Retinal pigment epithelial cell (primary cell): ENCODE results near the gene CASP10.
"Not testable (repeated sequence)": the region's sequence is repeated elsewhere in the genome, so short reads cannot be mapped to it uniquely, and the experiment has no call there.

Source experiments
- DNase-seq: peaks from one replicate; pipeline ENCODE4 v3.0.0-alpha.2; 2010; ENCODE audit warnings: low read depth
- H3K4me3 ChIP-seq: 2 replicates; pipeline ENCODE4 v1.5.1; 2011; ENCODE audit warnings: mild to moderate bottlenecking, low read length, control low read depth, moderate library complexity
- TF ChIP-seq, protein P1 (sequence below): conservative IDR thresholded peaks from 2 replicates; pipeline ENCODE4 v1.5.1; 2011; ENCODE audit warnings: low read depth, low read length, control low read depth, inconsistent platforms

Gene CASP10, protein sequence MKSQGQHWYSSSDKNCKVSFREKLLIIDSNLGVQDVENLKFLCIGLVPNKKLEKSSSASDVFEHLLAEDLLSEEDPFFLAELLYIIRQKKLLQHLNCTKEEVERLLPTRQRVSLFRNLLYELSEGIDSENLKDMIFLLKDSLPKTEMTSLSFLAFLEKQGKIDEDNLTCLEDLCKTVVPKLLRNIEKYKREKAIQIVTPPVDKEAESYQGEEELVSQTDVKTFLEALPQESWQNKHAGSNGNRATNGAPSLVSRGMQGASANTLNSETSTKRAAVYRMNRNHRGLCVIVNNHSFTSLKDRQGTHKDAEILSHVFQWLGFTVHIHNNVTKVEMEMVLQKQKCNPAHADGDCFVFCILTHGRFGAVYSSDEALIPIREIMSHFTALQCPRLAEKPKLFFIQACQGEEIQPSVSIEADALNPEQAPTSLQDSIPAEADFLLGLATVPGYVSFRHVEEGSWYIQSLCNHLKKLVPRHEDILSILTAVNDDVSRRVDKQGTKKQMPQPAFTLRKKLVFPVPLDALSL

DNA sequence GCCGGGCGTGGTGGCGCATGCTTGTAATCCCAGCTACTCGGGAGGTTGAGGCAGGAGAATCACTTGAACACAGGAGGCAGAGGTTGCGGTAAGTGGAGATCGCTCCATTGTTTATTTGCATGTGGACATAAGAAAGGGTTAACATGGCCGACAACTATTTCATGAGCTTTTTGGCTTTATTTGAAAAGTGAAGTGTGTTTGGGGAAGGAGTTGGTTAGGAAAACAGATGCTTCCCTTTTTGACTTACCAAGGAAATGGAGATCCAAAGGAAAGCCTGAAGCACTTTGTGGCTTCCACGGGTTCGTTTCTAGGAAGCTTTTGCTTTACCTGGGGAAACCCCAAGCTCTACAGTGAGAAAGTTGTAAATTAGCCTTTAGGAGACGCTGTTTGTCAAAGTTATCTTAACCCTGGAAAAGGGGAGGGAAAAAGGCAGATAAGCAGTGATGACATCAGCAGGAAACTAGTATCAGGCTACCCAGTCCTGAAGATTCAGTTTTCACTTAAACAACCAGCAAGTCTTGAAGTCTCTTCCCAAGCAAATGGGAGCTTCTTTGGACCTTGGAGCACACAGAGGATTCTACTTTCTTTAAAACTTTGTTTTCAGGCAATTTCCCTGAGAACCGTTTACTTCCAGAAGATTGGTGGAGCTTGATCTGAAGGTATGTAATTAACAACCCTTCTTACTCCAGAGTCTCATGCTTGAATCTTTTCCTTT lies at the start of gene CASP10:
Gene CASP10, plus strand, starts transcription at position 492 of the 715 bp plus-strand sequence. CDS start 2,637 bp downstream, outside the sequence.
- H3K4me3 ChIP-seq, result no peak within 1 kb of the TSS
- DNase-seq, result no peak
- TF ChIP-seq, protein P1, sequence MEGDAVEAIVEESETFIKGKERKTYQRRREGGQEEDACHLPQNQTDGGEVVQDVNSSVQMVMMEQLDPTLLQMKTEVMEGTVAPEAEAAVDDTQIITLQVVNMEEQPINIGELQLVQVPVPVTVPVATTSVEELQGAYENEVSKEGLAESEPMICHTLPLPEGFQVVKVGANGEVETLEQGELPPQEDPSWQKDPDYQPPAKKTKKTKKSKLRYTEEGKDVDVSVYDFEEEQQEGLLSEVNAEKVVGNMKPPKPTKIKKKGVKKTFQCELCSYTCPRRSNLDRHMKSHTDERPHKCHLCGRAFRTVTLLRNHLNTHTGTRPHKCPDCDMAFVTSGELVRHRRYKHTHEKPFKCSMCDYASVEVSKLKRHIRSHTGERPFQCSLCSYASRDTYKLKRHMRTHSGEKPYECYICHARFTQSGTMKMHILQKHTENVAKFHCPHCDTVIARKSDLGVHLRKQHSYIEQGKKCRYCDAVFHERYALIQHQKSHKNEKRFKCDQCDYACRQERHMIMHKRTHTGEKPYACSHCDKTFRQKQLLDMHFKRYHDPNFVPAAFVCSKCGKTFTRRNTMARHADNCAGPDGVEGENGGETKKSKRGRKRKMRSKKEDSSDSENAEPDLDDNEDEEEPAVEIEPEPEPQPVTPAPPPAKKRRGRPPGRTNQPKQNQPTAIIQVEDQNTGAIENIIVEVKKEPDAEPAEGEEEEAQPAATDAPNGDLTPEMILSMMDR, result peak; percentile 14

DNA sequence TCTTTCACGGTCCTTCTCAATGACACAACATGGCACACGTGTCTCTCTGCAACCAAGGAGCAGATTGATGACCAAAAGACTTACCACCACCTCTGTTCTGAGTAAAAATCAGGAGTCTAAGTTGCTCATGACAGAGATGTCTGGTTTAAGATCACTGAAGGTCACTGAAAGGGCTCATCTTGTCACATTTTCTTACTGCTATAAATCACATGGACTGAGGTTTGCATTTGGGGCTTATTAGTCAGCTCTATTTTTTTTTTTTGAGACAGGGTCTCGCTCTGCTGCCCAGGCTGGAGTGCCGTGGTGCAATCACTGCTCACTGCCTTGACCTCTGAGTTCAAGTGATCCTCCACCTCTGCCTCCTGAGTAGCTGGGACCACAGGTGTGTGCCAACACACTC lies 47.6 kb upstream of the CASP10 start:
- H3K4me3 ChIP-seq, result no peak overlapping the region
- DNase-seq, result no peak
- TF ChIP-seq, protein P1, result no peak

DNA sequence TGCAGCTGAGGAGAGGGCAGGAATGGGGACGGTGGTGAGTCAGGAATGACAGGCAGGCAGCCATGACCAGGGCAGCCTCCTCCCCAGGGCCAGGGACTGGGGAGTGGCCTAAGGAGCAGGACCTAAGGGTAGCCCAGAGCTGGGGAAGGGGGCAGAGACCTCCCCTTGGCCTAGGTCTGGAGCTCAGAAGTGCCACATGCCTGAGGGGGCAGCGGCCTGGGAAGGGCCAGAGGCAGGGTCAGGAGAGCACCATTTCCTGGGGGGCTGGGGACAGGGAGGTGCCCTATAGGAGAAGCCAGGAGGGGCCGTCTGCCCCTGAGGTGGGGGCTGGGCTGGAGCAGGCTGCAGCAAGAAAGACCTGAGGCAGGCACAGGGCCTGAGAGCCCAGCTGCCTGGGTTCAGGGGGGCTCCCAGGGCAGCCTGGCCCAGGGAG lies 46.0 kb upstream of the CASP10 start:
- H3K4me3 ChIP-seq, result no peak overlapping the region

DNA sequence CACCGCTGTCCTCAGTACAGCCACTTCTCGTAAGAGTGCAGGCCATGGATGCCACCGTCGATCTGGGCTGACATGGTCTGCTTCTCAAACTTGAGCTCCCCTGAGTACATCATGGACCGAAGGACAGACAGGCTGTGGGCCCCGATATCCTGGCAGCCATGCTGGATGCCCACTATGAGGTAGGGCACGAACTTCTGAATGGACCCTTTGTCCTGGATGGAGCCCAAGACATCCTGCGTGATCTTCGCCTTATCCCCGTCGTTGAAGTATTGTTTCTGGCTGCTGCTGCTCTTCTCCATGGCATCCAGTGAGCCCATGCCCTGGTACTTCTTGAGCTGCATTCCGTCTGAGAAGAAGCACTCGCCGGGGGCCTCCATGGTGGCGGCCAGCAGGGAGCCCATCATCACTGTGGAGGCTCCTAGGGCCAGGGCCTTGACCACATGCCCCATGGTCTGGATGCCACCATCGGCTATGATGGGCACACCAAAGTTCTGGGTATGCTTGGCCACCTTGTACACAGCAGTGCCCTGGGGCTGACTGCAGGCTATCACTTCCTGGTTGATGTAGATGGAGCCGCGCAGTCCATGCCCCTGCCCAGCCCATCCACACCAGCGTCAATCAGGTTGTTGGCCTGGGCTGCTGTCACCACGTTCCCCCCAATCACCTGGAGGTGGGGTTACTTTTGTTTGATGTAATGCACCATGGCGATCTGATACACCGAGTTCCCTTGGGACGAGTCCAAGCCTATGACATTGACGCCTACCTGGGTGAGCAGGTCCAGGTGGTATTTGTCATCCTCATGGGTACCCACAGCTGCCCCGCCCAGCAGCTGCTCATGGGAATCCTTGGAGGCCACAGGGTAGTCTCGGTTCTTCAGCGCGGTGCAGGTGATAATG lies 45.2 kb upstream of the CASP10 start:
- no peak overlapping the region for H3K4me3 ChIP-seq
- TF ChIP-seq, protein P1, result no peak
- DNase-seq, result no peak

More for the DNA sequence above, 46.0 kb upstream of the CASP10 start:
- TF ChIP-seq, protein P1, result no peak
- DNase-seq, result no peak

DNA sequence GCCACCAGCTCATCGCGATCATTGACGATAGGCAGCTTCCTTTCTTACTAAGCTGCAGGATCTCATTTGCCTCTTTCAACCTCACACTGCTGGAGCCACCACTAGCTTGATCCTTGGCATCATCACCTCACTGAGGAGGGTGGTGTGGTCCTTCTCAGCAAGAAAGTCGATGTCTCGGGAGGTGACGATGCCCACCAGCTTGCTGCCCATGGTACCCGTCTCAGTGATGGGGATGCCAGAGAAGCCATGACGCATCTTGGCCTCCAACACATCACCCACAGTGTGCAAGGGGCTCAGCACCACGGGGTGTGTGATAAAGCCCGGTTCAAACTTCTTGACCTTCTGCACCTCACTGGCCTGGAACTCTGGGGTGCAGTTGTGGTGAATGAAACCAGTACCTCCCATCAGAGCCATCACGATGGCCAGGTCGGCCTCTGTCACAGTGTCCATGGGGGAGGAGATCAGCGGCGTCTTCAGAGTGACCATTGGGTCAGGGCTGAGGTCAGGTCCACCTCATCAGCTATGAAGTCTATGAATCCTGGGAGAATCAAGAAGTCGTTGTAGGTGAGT lies 44.5 kb upstream of the CASP10 start:
- no peak for DNase-seq
- no peak overlapping the region for H3K4me3 ChIP-seq
- TF ChIP-seq, protein P1, result no peak

DNA sequence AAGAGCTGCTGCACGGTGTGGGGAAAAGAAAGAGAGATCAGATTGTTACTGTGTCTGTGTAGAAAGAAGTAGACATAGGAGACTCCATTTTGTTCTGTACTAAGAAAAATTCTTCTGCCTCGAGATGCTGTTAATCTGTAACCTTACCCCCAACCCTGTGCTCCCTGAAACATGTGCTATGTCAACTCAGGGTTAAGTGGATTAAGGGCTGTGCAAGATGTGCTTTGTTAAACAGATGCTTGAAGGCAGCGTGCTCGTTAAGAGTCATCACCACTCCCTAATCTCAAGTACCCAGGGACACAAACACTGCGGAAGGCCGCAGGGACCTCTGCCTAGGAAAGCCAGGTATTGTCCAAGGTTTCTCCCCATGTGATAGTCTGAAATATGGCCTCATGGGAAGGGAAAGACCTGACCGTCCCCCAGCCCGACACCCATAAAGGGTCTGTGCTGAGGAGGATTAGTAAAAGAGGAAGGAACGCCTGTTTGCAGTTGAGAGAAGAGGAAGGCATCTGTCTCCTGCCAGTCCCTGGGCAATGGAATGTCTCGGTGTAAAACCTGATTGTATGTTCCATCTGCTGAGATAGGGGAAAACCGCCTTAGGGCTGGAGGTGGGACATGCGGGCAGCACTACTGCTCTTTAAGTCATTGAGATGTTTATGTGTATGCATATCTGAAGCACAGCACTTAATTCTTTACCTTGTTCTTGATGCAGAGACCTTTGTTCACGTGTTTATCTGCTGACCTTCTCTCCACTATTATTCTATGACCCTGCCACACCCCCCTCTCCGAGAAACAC lies 43.8 kb upstream of the CASP10 start:
- not testable (repeated sequence) for DNase-seq, H3K4me3 ChIP-seq
